Inflammatory macrophage treated with lipopolysaccharide for 1 hour (primary cell): ENCODE measurements around the gene TRIOBP.
"Not testable (repeated sequence)": the region's sequence is repeated elsewhere in the genome, so short reads cannot be mapped to it uniquely, and the experiment has no call there.

Source experiments
- DNase-seq, 2 donors: peaks; one replicate each; pipeline ENCODE4 v3.0.0-alpha.2; 2020 to 2022

Gene TRIOBP

GRCh38 chr22:37776639-37777005, 79.8 kb downstream of the TRIOBP start:
- DNase-seq, result no peak

DNA sequence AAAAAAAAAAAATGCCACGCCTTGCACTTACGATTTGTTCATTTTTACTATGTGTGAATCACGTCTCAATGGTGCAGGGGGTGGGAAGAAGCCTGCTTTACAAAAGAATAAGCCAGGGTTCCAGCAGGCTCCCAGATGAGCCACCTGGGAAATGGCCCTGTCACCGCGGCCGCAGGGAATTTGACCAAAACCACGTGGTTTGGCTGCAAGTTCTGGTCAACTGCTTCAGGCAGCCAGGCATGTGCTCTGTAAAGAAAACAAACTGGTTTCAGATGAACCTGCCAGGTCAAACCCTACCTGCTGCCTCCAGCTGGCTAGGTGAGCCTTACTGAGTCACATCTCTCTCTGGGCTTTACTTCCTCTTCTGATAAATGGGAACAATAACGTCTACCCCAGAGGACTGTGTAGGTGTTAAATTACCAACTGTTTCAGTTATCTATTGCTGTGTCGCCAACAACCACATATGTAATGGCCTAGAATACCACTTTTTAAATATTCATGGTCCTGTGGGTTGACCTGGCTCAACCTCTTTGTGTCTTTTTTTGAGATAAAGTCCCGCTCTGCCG, 80.4 kb downstream of the TRIOBP start:
- peak; percentile 24 to 29 for DNase-seq

GRCh38 chr22:37778370-37779009, 81.6 kb downstream of the TRIOBP start:
- DNase-seq, result no peak

DNA sequence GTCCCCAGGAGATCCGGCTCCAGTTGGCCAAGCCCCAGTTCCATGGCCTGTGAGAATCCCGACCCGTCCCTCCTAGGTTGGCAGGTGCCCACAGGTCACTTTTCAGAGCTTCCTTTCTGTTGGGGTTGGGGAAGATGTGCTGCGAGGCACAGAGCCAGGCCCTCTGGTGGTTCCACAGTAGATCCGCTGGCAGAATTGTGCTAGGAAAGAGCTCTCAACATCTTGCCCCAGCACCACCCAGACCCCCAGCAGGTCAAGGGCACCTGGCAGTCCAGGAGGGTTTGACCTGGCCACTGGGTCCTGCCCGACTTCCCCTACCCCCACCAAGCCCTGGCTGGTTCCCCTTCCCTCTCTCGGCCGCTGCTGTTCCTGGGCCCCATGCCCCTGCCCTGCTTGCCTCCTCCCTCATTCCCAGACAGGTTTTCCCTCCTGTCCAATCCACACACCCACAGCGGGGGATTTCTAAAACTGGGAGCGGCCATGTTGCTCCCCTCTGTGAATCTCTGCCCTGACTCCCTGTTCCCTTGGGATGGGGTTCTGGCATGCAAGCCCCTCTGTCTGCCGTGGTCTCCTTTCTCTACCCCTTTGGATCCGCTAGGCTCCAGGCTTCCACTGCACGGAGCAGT, 84.7 kb downstream of the TRIOBP start:
- DNase-seq, result no peak

- DNase-seq, result no peak
These were observed 85.7 kb downstream of the TRIOBP start for GRCh38 chr22:37782340-37783168.

- DNase-seq, result no peak
These were observed 88.1 kb downstream of the TRIOBP start for GRCh38 chr22:37784829-37785495.

DNA sequence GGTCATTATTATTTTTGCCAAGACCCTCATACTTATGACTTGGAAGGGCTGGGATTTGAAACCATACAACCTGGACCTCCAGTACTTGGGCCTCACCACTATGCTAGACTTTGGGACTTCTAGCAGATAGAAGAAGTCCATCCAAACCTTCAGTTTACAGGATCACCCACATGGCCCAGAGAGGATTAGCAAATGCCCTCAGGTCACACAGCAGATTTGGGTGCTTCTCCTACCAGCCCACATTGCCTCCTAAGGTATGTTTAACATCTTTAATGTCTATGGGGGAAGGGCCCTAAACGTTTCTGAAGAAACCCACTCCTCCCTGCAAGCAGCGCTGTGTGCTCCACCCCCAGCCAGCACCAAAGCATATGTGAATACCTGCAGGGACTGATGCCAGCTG, 93.4 kb downstream of the TRIOBP start:
- no peak for DNase-seq

- no peak for DNase-seq
These were observed 95.6 kb downstream of the TRIOBP start for GRCh38 chr22:37792494-37792893.

DNA sequence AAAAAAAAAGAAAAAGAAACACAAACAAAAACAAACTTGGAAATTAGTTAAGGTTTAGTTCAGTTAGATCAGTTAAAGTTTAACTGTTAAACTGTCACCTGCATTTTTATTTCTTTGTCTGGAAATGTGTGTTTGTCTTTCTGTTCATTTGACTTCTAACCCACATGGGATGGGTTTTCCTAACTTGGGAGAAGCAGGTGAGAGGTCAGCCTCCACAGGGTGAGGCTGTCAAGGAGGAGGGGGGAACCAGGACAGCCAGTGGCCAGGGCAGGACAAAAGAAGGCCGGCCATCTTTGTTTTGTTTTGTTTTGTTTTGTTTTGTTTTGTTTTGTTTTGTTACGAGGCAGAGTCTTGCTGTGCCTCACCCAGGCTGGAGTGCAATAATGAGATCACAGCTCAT, 97.5 kb downstream of the TRIOBP start:
- DNase-seq, result no peak

DNA sequence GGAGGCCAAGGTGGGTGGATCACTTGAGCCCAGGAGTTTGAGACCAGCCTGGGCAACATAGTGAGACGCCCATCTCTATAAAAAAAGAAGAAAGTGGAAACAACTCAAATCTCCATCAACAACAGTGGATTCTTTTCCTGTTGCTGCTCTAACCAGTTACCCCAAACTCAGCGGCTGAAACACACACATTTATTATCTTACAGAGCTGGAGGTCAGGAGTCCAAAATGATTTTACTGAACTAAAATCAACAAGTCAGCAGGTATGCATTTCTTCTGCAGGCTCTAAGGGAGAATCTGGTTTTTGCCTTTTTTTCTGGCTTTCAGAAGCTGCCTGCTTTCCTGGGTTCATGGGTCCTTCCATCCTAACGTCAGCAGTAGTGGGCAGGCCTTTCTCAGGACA, 99.2 kb downstream of the TRIOBP start:
- DNase-seq, result no peak

- not testable (repeated sequence) for DNase-seq
These were observed 100.4 kb downstream of the TRIOBP start for GRCh38 chr22:37797259-37797658.

- DNase-seq, result no peak
These were observed 101.1 kb downstream of the TRIOBP start for GRCh38 chr22:37797874-37798500.

DNA sequence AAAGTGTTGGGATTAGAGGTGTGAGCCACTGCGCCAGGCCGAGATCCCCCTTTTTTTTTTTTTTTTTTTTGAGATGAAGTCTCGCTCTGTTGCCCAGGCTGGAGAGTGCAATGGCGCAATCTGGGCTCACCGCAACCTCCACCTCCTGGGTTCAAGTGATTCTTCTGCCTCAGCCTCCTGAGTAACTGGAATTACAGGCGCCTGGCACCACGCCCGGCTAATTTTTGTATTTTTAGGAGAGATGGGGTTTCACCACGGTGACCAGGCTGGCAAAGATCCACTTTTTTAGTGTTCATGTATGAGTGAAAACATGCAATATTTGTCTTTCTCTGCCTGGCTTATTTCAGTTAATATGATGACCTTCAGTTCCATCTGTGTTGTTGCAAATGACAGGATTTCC, 103.1 kb downstream of the TRIOBP start:
- not testable (repeated sequence) for DNase-seq

GRCh38 chr22:37801946-37802309, 105.1 kb downstream of the TRIOBP start:
- no peak for DNase-seq

- peak in 1 of 2 donors; percentile 23 for DNase-seq
These were observed 105.7 kb downstream of the TRIOBP start for GRCh38 chr22:37802310-37803194.

- no peak for DNase-seq
These were observed 106.4 kb downstream of the TRIOBP start for GRCh38 chr22:37803195-37803638.

DNA sequence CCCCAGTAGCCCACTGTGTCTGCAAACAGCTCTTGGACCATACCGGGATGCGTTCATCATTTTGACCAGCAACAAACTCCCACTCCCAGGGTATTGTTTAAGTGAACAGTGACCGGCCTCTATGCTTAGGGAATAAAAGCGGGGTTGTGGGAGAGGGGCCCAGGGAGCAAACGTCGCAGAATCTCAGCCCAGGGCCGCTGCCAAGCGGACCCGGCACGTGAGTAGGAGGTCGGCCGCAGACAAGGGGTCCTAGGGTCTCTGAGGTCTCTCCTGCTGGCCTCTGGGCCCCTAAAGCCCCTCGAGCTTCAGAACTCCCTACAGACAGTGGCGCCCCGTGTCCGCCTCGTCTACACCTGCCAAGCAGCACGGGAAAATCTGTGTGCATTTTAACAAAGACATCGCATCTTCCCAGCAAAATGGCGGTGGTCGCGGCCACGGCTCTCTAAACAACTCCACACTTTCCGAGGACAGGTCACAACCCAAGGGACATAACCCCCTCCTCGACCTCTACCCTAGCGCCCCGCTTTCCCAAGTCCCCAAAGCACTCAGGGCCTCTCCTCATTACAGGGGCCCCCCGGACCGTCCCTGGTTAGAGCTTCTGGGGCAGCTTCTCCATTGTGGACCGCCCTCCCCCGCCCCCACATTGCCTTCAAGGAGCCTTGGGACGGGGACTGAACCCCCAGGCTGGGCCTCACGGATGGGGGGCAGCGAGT, 106.9 kb downstream of the TRIOBP start:
- DNase-seq, result no peak

GRCh38 chr22:37804352-37804880, 107.6 kb downstream of the TRIOBP start:
- no peak for DNase-seq

DNA sequence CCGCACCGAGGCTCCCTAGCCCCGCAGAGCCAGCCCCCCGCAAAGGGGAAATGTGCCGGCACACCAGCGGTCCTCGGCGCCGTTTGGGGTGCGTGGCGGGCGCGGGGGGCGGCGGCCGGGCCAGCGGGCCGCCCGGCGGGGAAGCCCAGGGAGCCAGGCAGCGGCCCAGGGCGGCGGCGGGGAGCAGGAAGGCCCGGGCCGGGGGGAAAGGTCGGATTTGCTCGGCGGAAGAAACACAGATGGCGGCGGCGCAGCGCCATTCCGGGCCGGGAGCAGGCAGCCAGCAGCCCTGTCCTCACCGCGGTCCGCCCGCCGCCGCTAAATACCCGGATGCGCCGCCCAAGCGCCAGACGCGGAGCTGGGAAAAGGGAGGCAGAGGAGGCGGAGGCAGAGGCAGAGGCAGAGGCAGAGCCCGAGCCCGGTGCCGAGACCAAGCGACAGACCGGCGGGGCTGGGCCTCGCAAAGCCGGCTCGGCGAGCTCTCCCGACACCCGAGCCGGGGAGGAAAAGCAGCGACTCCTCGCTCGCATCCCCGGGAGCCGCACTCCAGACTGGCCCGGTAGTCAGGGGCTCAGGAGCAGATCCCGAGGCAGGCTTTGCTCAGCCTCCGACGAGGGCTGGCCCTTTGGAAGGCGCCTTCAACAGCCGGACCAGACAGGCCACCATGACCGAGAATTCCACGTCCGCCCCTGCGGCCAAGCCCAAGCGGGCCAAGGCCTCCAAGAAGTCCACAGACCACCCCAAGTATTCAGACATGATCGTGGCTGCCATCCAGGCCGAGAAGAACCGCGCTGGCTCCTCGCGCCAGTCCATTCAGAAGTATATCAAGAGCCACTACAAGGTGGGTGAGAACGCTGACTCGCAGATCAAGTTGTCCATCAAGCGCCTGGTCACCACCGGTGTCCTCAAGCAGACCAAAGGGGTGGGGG, 108.3 kb downstream of the TRIOBP start:
- peak; percentile 71 to 86 for DNase-seq
